ENCODE data around the gene CCR7. TPM values are rescaled to one million over a fixed set of nuclear protein-coding genes. Genes with fewer than 3 reads are reported as not detected.

CCR7 gene
- total RNA-seq, 1 donor from 2014 or later = 0.51 TPM

DNA sequence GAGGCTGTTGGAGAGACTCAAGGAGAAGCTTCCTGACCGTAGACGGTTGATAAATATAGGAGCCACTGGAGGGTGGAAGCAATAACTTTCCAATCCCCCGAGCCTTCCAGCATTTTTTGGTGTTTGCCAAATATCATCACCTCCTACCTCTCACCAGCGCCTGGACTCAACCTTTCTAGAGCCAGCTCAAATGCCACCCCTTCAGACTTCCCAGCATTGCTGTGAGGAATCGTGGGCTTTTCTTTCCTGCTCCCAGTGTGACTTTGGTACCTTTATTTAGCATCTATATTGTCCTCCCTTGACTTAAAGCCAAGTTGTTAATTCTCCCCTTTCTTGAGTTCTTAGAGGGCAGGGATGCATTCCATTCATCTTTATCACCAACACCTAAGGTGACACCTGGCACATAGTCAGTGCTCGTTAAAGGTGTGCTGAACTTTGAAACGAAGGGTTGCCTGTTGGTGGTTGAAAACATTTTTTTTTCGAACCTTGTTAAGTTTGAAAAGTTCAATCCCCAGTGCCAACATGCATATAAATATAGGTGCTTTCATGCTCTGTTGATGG lies 35.3 kb upstream of the CCR7 start:
- no peaks in the 10 kb centered on the region for H3K9me3 Mint-ChIP-seq (ENCODE audit: unreplicated experiment)
- no peak for DNase-seq (ENCODE audit: low spot score)
- H3K27me3 Mint-ChIP-seq (ENCODE audit: unreplicated experiment) = no peaks in the 10 kb centered on the region
- TF ChIP-seq, protein P1, sequence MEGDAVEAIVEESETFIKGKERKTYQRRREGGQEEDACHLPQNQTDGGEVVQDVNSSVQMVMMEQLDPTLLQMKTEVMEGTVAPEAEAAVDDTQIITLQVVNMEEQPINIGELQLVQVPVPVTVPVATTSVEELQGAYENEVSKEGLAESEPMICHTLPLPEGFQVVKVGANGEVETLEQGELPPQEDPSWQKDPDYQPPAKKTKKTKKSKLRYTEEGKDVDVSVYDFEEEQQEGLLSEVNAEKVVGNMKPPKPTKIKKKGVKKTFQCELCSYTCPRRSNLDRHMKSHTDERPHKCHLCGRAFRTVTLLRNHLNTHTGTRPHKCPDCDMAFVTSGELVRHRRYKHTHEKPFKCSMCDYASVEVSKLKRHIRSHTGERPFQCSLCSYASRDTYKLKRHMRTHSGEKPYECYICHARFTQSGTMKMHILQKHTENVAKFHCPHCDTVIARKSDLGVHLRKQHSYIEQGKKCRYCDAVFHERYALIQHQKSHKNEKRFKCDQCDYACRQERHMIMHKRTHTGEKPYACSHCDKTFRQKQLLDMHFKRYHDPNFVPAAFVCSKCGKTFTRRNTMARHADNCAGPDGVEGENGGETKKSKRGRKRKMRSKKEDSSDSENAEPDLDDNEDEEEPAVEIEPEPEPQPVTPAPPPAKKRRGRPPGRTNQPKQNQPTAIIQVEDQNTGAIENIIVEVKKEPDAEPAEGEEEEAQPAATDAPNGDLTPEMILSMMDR (IDR thresholded peaks at IDR 0.05; ENCODE audit: unreplicated experiment) = no peak
- peaks cover 6% of the 10 kb centered on the region for H3K4me1 Mint-ChIP-seq (ENCODE audit: unreplicated experiment)
- no peaks in the 10 kb centered on the region for H3K36me3 Mint-ChIP-seq (ENCODE audit: low read depth, unreplicated experiment)
- H3K4me3 Mint-ChIP-seq (ENCODE audit: unreplicated experiment) = no peak overlapping the region
- H3K27ac Mint-ChIP-seq (ENCODE audit: unreplicated experiment) = no peak overlapping the region

DNA sequence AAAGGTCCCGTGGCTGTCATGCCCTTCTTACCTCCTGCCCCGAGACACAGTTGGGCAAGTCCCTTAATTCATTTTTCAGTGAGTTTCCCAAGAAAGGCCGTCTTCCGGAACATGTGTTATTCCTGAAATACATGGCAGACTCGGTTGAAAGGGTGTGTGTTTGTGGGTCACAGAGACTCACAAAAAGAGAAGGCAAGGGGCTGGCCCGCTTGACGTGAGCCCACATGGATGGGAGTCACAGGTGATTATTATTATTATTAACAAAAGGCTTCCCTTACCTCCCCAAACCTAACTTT lies 34.1 kb upstream of the CCR7 start:
- TF ChIP-seq, protein P1 (IDR thresholded peaks at IDR 0.05; ENCODE audit: unreplicated experiment) = no peak
- DNase-seq (ENCODE audit: low spot score) = no peak
- Mint-ChIP-seq H3K9me3 (ENCODE audit: unreplicated experiment) (no peaks in the 10 kb centered on the region), H3K4me3 (ENCODE audit: unreplicated experiment) (no peak overlapping the region), H3K27me3 (ENCODE audit: unreplicated experiment) (no peaks in the 10 kb centered on the region), H3K36me3 (ENCODE audit: low read depth, unreplicated experiment) (no peaks in the 10 kb centered on the region), H3K4me1 (ENCODE audit: unreplicated experiment) (peaks cover 6% of the 10 kb centered on the region), H3K27ac (ENCODE audit: unreplicated experiment) (no peak overlapping the region)

DNA sequence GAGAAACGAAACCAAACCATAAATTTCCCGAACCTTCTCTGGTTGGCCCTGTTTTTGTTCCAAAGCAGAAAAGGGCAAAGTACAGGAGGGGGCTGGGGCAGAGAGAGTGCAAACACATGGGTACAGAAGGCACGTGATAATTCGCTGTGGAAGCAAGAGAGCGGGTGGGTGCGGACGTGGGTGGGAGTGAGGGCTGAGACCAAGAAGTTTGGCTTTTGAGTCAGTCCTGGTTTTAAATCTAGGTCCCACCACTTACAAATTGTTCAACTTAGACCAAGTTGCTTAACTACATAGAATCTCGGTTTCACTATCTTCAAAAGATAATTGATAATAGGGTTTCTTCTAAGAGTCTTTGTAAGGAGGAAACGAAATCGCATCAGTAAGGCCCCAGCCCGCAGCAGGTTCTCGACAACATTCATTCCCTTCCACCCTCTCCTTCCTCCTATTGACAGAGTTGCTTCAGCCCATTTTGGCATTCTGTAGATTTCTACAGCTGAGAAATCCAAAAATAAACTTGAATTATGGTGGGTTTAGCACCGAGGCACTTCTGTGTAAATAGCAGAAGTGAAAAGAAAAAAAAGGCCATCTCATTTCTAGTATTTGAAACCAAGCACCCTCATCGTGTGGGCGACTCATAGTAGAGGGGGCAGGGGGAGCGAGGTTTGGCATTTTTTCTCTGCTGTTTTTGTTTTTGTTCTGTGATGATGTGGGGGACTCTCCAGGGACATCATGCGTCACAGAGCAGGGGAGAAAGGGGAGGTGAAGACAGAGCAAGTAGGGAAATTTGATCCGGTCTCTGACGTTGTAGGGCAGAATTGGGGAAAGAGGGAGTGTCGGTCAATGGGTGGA lies 33.6 kb upstream of the CCR7 start:
- Mint-ChIP-seq H3K27me3 (ENCODE audit: unreplicated experiment) (no peaks in the 10 kb centered on the region), H3K27ac (ENCODE audit: unreplicated experiment) (no peak overlapping the region), H3K4me3 (ENCODE audit: unreplicated experiment) (no peak overlapping the region)

DNA sequence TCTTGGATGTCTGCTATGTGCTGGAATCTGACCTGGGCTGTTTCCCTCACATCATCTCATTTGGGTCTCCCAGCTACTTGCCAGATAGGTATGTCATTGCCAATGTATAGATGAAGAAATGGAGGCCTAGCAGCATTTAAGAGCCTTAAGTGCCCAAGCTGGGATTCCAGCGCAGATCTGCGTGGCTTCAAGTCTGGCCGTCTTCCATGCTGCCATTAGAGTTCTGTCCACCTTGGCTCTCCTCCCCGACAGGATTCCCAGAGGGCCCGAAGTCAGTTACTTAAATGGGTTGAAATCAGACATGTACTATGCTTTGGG lies 33.0 kb upstream of the CCR7 start:
- Mint-ChIP-seq H3K27me3 (ENCODE audit: unreplicated experiment) (no peaks in the 10 kb centered on the region), H3K4me3 (ENCODE audit: unreplicated experiment) (no peak overlapping the region), H3K36me3 (ENCODE audit: low read depth, unreplicated experiment) (no peaks in the 10 kb centered on the region), H3K9me3 (ENCODE audit: unreplicated experiment) (no peaks in the 10 kb centered on the region), H3K4me1 (ENCODE audit: unreplicated experiment) (peaks cover 6% of the 10 kb centered on the region), H3K27ac (ENCODE audit: unreplicated experiment) (no peak overlapping the region)
- TF ChIP-seq, protein P1 (IDR thresholded peaks at IDR 0.05; ENCODE audit: unreplicated experiment) = no peak
- DNase-seq (ENCODE audit: low spot score) = no peak

More for the DNA sequence above, 33.6 kb upstream of the CCR7 start:
- Mint-ChIP-seq H3K9me3 (ENCODE audit: unreplicated experiment) (no peaks in the 10 kb centered on the region), H3K36me3 (ENCODE audit: low read depth, unreplicated experiment) (no peaks in the 10 kb centered on the region), H3K4me1 (ENCODE audit: unreplicated experiment) (peaks cover 6% of the 10 kb centered on the region)
- no peak for DNase-seq (ENCODE audit: low spot score)
- TF ChIP-seq, protein P1 (IDR thresholded peaks at IDR 0.05; ENCODE audit: unreplicated experiment) = no peak

DNA sequence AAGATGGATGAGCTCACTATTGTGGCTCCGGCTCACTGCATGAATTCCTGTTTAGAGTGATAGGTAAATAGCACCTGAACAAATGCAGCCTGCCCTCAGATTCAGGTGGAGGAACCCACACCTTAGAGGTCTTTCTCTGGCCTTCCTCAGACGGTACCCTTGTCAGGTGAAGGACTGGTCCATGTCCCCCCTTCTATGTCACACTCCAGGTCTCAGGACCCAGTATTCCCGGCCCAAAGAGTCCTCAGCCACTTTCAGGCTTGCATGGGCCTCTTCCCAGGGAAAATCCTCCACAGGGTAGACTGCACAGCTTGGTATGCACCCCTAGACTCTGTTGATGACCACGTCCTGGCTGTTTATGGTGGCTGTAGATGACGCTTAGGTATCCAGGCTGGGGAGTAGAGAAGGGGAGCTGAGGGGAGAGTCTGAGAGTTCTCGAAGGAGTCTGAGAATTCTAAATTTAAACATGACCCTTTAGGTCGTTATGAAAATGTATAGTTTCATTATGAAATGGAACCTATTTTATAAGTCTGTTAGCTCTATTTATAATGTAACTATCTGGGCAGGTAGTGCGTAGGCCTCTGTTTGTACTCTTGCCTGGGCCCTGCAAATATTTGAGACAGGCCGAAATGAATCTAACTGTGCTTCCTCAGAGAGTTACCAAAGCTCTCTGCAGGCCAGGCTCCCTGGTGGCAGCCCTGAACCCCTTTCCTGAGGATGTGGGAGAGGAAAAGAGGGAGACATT lies 32.5 kb upstream of the CCR7 start:
- H3K27me3 Mint-ChIP-seq (ENCODE audit: unreplicated experiment) = no peaks in the 10 kb centered on the region
- H3K36me3 Mint-ChIP-seq (ENCODE audit: low read depth, unreplicated experiment) = no peaks in the 10 kb centered on the region
- no peak for DNase-seq (ENCODE audit: low spot score)
- H3K27ac Mint-ChIP-seq (ENCODE audit: unreplicated experiment) = no peak overlapping the region
- TF ChIP-seq, protein P1 (IDR thresholded peaks at IDR 0.05; ENCODE audit: unreplicated experiment) = no peak
- no peaks in the 10 kb centered on the region for H3K9me3 Mint-ChIP-seq (ENCODE audit: unreplicated experiment)
- H3K4me3 Mint-ChIP-seq (ENCODE audit: unreplicated experiment) = no peak overlapping the region
- peaks cover 6% of the 10 kb centered on the region for H3K4me1 Mint-ChIP-seq (ENCODE audit: unreplicated experiment)
